Calu3 (cell line): ENCODE measurements around the gene LBH. TPM values are rescaled to one million over a fixed set of nuclear protein-coding genes. Genes with fewer than 3 reads are reported as not detected.
A peak's percentile ranks its signal among the peaks of the same experiment; 100 is the strongest.

Experiments
- BruUV-seq: library from RNA; stranded (reverse); fragments of 400-500 nt; replicated peaks from 2 replicates; lab custom pipeline; 2021; lab: Mats Ljungman, UMichigan
- CTCF ChIA-PET: fragments of 300-600 bp; sonication (Branson Sonifier 250); formaldehyde crosslinking; loops from one replicate; lab custom pipeline; 2022; ENCODE audit warnings: antibody characterized with exemption; lab: Charles Lee
- DNase-seq: peaks from one replicate; pipeline ENCODE4 v3.0.0; 2022
- H3K27ac Mint-ChIP-seq: one replicate; pipeline ENCODE4 v1.8.0; 2022; ENCODE audit warnings: mixed read lengths; ENCODE audit not compliant: unreplicated experiment
- H3K27me3 Mint-ChIP-seq: one replicate; pipeline ENCODE4 v1.8.0; 2022; ENCODE audit warnings: mixed read lengths; ENCODE audit not compliant: unreplicated experiment
- H3K36me3 Mint-ChIP-seq: one replicate; pipeline ENCODE4 v1.8.0; 2022; ENCODE audit warnings: mild to moderate bottlenecking, moderate library complexity, mixed read lengths; ENCODE audit not compliant: insufficient read depth, unreplicated experiment
- H3K4me1 Mint-ChIP-seq: one replicate; pipeline ENCODE4 v1.8.0; 2022; ENCODE audit warnings: mild to moderate bottlenecking, low read depth, mixed read lengths; ENCODE audit not compliant: unreplicated experiment
- H3K4me3 Mint-ChIP-seq: one replicate; pipeline ENCODE4 v1.8.0; 2022; ENCODE audit warnings: mild to moderate bottlenecking, low read depth, moderate library complexity, mixed read lengths; ENCODE audit not compliant: unreplicated experiment
- H3K9me3 Mint-ChIP-seq: one replicate; pipeline ENCODE4 v1.8.0; 2022; ENCODE audit warnings: low read depth, mixed read lengths; ENCODE audit not compliant: unreplicated experiment
- CTCF ChIP-seq: fragments of 200-600 bp; IDR thresholded peaks from one replicate; pipeline ENCODE4 v1.8.0; 2022; ENCODE audit warnings: antibody characterized with exemption; ENCODE audit not compliant: unreplicated experiment
- intact Hi-C: fragments of 100-400 bp; cut with micrococcal nuclease; formaldehyde crosslinking; loops from one replicate; pipeline ENCODE4 v1.10.0; 2022; ENCODE audit not compliant: unreplicated experiment
- total RNA-seq: library from RNA; stranded (reverse); gene quantifications from 2 replicates; pipeline ENCODE4 v1.2.3, GENCODE V29; 2022

LBH gene
- total RNA-seq, 1 experiment from 2014 or later, result 3.3 TPM

GRCh38 chr2:30206461-30207430 is 24.6 kb upstream of the LBH start:
- Mint-ChIP-seq H3K4me3 (no peak overlapping the region), H3K36me3 (no peaks in the 10 kb centered on the region), H3K27ac (no peak overlapping the region), H3K27me3 (peaks cover 41% of the 10 kb centered on the region), H3K4me1 (no peaks in the 10 kb centered on the region), H3K9me3 (no peaks in the 10 kb centered on the region)
- intact Hi-C loops, result loop anchor here (5.0 to 10.0 kb wide), 2 partner anchors 39 to 128 kb away; no protein-coding TSS in a partner anchor
- CTCF ChIA-PET, result no interaction called here
- BruUV-seq, result no TSS peak
- no peak for DNase-seq
- no peak for TF ChIP-seq CTCF

GRCh38 chr2:30208453-30208852 is 22.9 kb upstream of the LBH start:
- H3K4me3 Mint-ChIP-seq, result no peak overlapping the region
- CTCF ChIA-PET, result interaction anchor here (1.0 to 3.2 kb wide), 8 partner anchors 24 to 503 kb away, joined by 3 to 31 read pairs (median 6); no protein-coding TSS in a partner anchor
- DNase-seq, result peak; percentile 56
- no peaks in the 10 kb centered on the region for H3K4me1 Mint-ChIP-seq
- H3K36me3 Mint-ChIP-seq, result no peaks in the 10 kb centered on the region
- peak; percentile 74 for TF ChIP-seq CTCF
- H3K27ac Mint-ChIP-seq, result no peak overlapping the region
- no TSS peak for BruUV-seq
- intact Hi-C loops, result loop anchor here (1.0 to 10.0 kb wide), 3 partner anchors 41 to 499 kb away; no protein-coding TSS in a partner anchor
- H3K9me3 Mint-ChIP-seq, result no peaks in the 10 kb centered on the region
- peaks cover 41% of the 10 kb centered on the region for H3K27me3 Mint-ChIP-seq

- intact Hi-C loops, result loop anchor here (5.0 to 10.0 kb wide), 2 partner anchors 42 to 126 kb away; no protein-coding TSS in a partner anchor
- Mint-ChIP-seq H3K27me3 (peaks cover 41% of the 10 kb centered on the region), H3K36me3 (no peaks in the 10 kb centered on the region), H3K4me1 (no peaks in the 10 kb centered on the region), H3K27ac (no peak overlapping the region), H3K9me3 (no peaks in the 10 kb centered on the region), H3K4me3 (no peak overlapping the region)
- no peak for TF ChIP-seq CTCF
- no TSS peak for BruUV-seq
- DNase-seq, result no peak
- CTCF ChIA-PET, result interaction anchor here (0.7 to 3.2 kb wide), 6 partner anchors 23 to 502 kb away, joined by 3 to 31 read pairs (median 11); no protein-coding TSS in a partner anchor
These were observed 22.1 kb upstream of the LBH start for GRCh38 chr2:30209227-30209626.

- intact Hi-C loops, result loop anchor here (10.0 kb wide), 1 partner anchor 231 kb away; the partner anchor contains the start of gene LCLAT1
- H3K4me3 Mint-ChIP-seq, result no peak overlapping the region
- no peak for TF ChIP-seq CTCF
- H3K27me3 Mint-ChIP-seq, result peaks cover 12% of the 10 kb centered on the region
- BruUV-seq, result no TSS peak
- no peaks in the 10 kb centered on the region for H3K36me3 Mint-ChIP-seq
- H3K27ac Mint-ChIP-seq, result no peak overlapping the region
- no peaks in the 10 kb centered on the region for H3K9me3 Mint-ChIP-seq
- CTCF ChIA-PET, result no interaction called here
- DNase-seq, result no peak
- H3K4me1 Mint-ChIP-seq, result peaks cover 12% of the 10 kb centered on the region
These were observed 18.0 kb upstream of the LBH start for GRCh38 chr2:30213326-30213725.
